A549 (cell line): Measurements from ENCODE around the gene SUFU.
A peak's percentile ranks its signal among the peaks of the same experiment; 100 is the strongest.

Source experiments
- EP300 ChIP-seq, 2 experiments: fragments of >200 bp; sonication (Bioruptor Twin); formaldehyde crosslinking; IDR thresholded peaks; 2 replicates in 1 of 2; 3 replicates in 1 of 2; pipeline ENCODE4 v1.6.1; 2016 to 2017
- FOSL2 ChIP-seq, 2 experiments: fragments of 450-650 bp in 1 of 2; fragments of >200 bp in 1 of 2; sonication (Bioruptor Twin) in 1 of 2; formaldehyde crosslinking; IDR thresholded peaks; 2 replicates each; pipeline versions ENCODE4 v1.5.0 to v1.6.1; 2016 to 2020; ENCODE audit warnings: mild to moderate bottlenecking in 1 of 2, moderate library complexity in 1 of 2
- HOXA7 ChIP-seq: fragments of 250-450 bp; sonication (Bioruptor Pico); IDR thresholded peaks from 2 replicates; pipeline ENCODE4 v1.5.0; 2020; ENCODE audit warnings: mild to moderate bottlenecking, moderate library complexity
- JUN ChIP-seq, 2 experiments: fragments of >200 bp; sonication (Bioruptor Twin); formaldehyde crosslinking; IDR thresholded peaks; 2 replicates in 1 of 2; 3 replicates in 1 of 2; pipeline ENCODE4 v1.6.1; 2016 to 2017
- POLR2A ChIP-seq: IDR thresholded peaks from 2 replicates; pipeline ENCODE4 v1.6.1; 2012; ENCODE audit warnings: mild to moderate bottlenecking, low read length
- RAD21 ChIP-seq, 2 experiments: fragments of >200 bp in 1 of 2; sonication (Bioruptor Twin) in 1 of 2; formaldehyde crosslinking in 1 of 2; IDR thresholded peaks in 1 of 2; conservative IDR thresholded peaks in 1 of 2; 2 replicates in 1 of 2; 3 replicates in 1 of 2; pipeline ENCODE4 v1.6.1; 2012 to 2018; ENCODE audit warnings: inconsistent platforms in 1 of 2
- RFX5 ChIP-seq: fragments of 450-650 bp; IDR thresholded peaks from 2 replicates; pipeline ENCODE4 v1.7.1; 2014; ENCODE audit warnings: antibody characterized with exemption, mild to moderate bottlenecking, moderate library complexity
- ZC3H11A ChIP-seq: fragments of 450-650 bp; IDR thresholded peaks from 2 replicates; pipeline ENCODE4 v1.6.1; 2014; ENCODE audit warnings: antibody characterized with exemption, mild to moderate bottlenecking
- TF ChIP-seq, protein P1 (sequence below): fragments of >200 bp; sonication (Bioruptor Twin); formaldehyde crosslinking; IDR thresholded peaks from 3 replicates; pipeline ENCODE4 v1.5.1; 2016

DNA sequence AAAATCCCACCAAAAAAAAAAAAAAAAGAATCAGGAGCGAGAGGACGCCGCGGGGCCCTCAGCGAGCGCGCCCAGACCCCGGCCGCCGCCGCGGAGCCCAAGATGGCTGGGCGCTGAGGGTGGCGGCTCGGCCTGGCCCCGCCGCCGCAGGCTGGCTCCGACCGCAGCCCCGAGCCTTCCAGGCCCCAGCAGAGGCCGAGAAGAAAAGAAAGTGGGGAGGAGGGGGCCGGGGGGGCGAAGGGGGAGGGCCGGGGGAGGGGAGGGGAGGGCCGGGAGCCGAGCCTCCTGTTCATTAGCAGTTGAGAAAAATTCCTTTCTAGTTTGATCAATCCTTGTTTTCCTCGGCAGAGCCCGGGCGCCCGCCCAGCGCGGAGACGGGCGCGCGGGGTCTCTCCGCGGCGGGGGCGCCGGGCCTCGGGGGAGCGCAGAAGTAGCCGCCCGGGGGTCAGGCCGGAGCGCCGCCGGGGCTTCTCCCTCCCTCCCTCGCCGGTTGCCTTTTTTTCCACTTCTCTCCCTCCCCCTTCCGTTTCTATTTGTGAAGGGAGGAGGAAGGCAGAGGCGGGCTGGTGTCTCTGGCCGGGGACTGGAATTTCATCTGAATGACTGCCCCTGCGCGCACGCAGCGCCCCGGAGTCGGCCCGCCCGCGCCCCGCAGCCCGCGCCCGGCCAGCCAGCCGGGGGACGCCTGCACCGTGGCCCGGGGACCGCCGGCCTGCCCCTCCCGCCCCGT lies 139.7 kb downstream of the SUFU start:
- TF ChIP-seq, protein P1, sequence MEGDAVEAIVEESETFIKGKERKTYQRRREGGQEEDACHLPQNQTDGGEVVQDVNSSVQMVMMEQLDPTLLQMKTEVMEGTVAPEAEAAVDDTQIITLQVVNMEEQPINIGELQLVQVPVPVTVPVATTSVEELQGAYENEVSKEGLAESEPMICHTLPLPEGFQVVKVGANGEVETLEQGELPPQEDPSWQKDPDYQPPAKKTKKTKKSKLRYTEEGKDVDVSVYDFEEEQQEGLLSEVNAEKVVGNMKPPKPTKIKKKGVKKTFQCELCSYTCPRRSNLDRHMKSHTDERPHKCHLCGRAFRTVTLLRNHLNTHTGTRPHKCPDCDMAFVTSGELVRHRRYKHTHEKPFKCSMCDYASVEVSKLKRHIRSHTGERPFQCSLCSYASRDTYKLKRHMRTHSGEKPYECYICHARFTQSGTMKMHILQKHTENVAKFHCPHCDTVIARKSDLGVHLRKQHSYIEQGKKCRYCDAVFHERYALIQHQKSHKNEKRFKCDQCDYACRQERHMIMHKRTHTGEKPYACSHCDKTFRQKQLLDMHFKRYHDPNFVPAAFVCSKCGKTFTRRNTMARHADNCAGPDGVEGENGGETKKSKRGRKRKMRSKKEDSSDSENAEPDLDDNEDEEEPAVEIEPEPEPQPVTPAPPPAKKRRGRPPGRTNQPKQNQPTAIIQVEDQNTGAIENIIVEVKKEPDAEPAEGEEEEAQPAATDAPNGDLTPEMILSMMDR = no peak
- no peak for TF ChIP-seq EP300 (IDR thresholded peaks at IDR 0.05)
- no peak for TF ChIP-seq ZC3H11A
- no peak for TF ChIP-seq FOSL2 (IDR thresholded peaks at IDR 0.05)
- TF ChIP-seq FOSL2 (CRISPR knock-in tag; IDR thresholded peaks at IDR 0.05) = no peak
- TF ChIP-seq HOXA7 (CRISPR knock-in tag) = no peak
- no peak for TF ChIP-seq RFX5
- TF ChIP-seq JUN (IDR thresholded peaks at IDR 0.05) = peak in 1 of 2 experiments; percentile 50; a peak in 4 of 5 replicates
- no peak for TF ChIP-seq RAD21 (conservative IDR thresholded peaks at IDR 0.05 in 1 of 2, IDR thresholded peaks at IDR 0.05 in 1 of 2)
- TF ChIP-seq POLR2A = no peak; the same call in 1 of the 2 replicates
